HCT116 (cell line): ENCODE results near the gene UBXN10.

Experiments used
- CEBPB ChIP-seq: IDR thresholded peaks from 2 replicates; pipeline ENCODE4 v1.6.1; 2012; ENCODE audit warnings: low read depth
- CTCF ChIP-seq, 3 experiments: fragments of 200-600 bp in 1 of 3; sonication (generic) in 1 of 3; IDR thresholded peaks in 2 of 3; conservative IDR thresholded peaks in 1 of 3; 2 replicates each; pipeline ENCODE4 v1.5.1; 2012 to 2017; ENCODE audit warnings: low read depth in 2 of 3, low read length in 2 of 3, antibody characterized with exemption in 1 of 3, borderline replicate concordance in 1 of 3, control low read depth in 1 of 3, mild to moderate bottlenecking in 1 of 3, mixed read lengths in 1 of 3, mixed run types in 1 of 3, moderate library complexity in 1 of 3; ENCODE audit not compliant: insufficient read depth in 1 of 3
- EZH2 ChIP-seq: fragments of 200-600 bp; sonication (generic); IDR thresholded peaks from 2 replicates; pipeline ENCODE4 v1.6.1; 2017; ENCODE audit warnings: antibody characterized with exemption, mixed run types
- EZH2phosphoT487 ChIP-seq: fragments of 200-600 bp; IDR thresholded peaks from 2 replicates; pipeline ENCODE4 v1.6.1; 2018; ENCODE audit warnings: antibody characterized with exemption, borderline replicate concordance
- MAX ChIP-seq: IDR thresholded peaks from 2 replicates; pipeline ENCODE4 v1.6.1; 2012
- POLR2A ChIP-seq: IDR thresholded peaks from 2 replicates; pipeline ENCODE4 v1.7.0; 2011; ENCODE audit warnings: borderline replicate concordance; ENCODE audit not compliant: insufficient read depth, insufficient read length; ENCODE audit errors: extremely low read depth
- RAD21 ChIP-seq: IDR thresholded peaks from 2 replicates; pipeline ENCODE4 v1.6.1; 2012; ENCODE audit warnings: low read depth, mild to moderate bottlenecking
- REST ChIP-seq: IDR thresholded peaks from 2 replicates; pipeline ENCODE4 v1.6.1; 2012; ENCODE audit warnings: low read depth
- SP1 ChIP-seq: IDR thresholded peaks from 2 replicates; pipeline ENCODE4 v1.6.1; 2012; ENCODE audit warnings: low read depth

GRCh38 chr1:20212685-20213331 is 26.9 kb downstream of the UBXN10 start:
- TF ChIP-seq POLR2A = no peak
- no peak for TF ChIP-seq EZH2phosphoT487
- TF ChIP-seq CTCF (IDR thresholded peaks at IDR 0.05 in 2 of 3, conservative IDR thresholded peaks at IDR 0.05 in 1 of 3; ENCODE audit: borderline replicate concordance in 1 of 3, insufficient read depth in 1 of 3, low read depth in 2 of 3, low read length in 2 of 3) = peak; percentile 76 to 86 (median 81)
- TF ChIP-seq MAX = no peak
- TF ChIP-seq SP1 = no peak
- no peak for TF ChIP-seq EZH2
- TF ChIP-seq RAD21 = peak; percentile 86
- TF ChIP-seq REST = no peak
- no peak for TF ChIP-seq CEBPB
